A549 (cell line): ENCODE results near the gene VAT1.

Experiments
- BHLHE40 ChIP-seq: IDR thresholded peaks from 2 replicates; pipeline ENCODE4 v1.6.1; 2012; ENCODE audit warnings: low read depth, low read length, inconsistent platforms
- CTCF ChIP-seq: fragments of >200 bp; sonication (Bioruptor Twin); formaldehyde crosslinking; IDR thresholded peaks from 3 replicates; pipeline ENCODE4 v1.5.1; 2016
- EHF ChIP-seq: fragments of 250-450 bp; sonication (Bioruptor Pico); IDR thresholded peaks from 2 replicates; pipeline ENCODE4 v1.5.0; 2020; ENCODE audit warnings: mild to moderate bottlenecking
- EP300 ChIP-seq, 2 experiments: fragments of >200 bp; sonication (Bioruptor Twin); formaldehyde crosslinking; IDR thresholded peaks; 2 replicates in 1 of 2; 3 replicates in 1 of 2; pipeline ENCODE4 v1.6.1; 2016 to 2017
- MAX ChIP-seq: IDR thresholded peaks from 2 replicates; pipeline ENCODE4 v1.6.1; 2012
- POLR2A ChIP-seq: IDR thresholded peaks from 2 replicates; pipeline ENCODE4 v1.6.1; 2012; ENCODE audit warnings: mild to moderate bottlenecking, low read length
- USF2 ChIP-seq: fragments of 450-650 bp; IDR thresholded peaks from 2 replicates; pipeline ENCODE4 v1.6.1; 2014; ENCODE audit warnings: antibody characterized with exemption

- TF ChIP-seq CTCF (no peak), POLR2A (no peak), EP300 (IDR thresholded peaks at IDR 0.05) (no peak), MAX (no peak), EHF (no peak), BHLHE40 (no peak), USF2 (no peak)
Observed at GRCh38 chr17:42982266-42982665, 39.9 kb downstream of the VAT1 start.
